Peyer's patch (tissue), 4 donors: Measurements from ENCODE around the gene VSIG10. TPM values are rescaled to one million over a fixed set of nuclear protein-coding genes. Genes with fewer than 3 reads are reported as not detected.

Experiments used
- DNase-seq, 3 donors: peaks; one replicate each; pipeline ENCODE4 v3.0.0-alpha.2; 2017 to 2019
- H3K27ac ChIP-seq, 4 donors: fragments of 200-600 bp; sonication (generic); one replicate each; pipeline ENCODE4 v1.5.1; 2016 to 2019
- H3K27me3 ChIP-seq, 2 donors: fragments of 200-600 bp; sonication (generic); one replicate each; pipeline ENCODE4 v1.5.1; 2019
- H3K36me3 ChIP-seq, 3 donors: fragments of 200-600 bp; sonication (generic); one replicate each; pipeline ENCODE4 v1.5.1; 2016 to 2019
- H3K4me1 ChIP-seq, 4 donors: fragments of 200-600 bp; sonication (generic); one replicate each; pipeline ENCODE4 v1.5.1; 2016 to 2019
- H3K4me3 ChIP-seq, 4 donors: fragments of 200-600 bp; sonication (generic); 1 replicate in 3 of 4; 2 replicates in 1 of 4; pipeline ENCODE4 v1.5.1; 2016 to 2019; ENCODE audit warnings: mild to moderate bottlenecking in 1 of 4
- H3K9me3 ChIP-seq, 4 donors: fragments of 200-600 bp; sonication (generic); one replicate each; pipeline ENCODE4 v1.5.1; 2016 to 2019; ENCODE audit warnings: mild to moderate bottlenecking in 1 of 4
- CTCF ChIP-seq, 6 experiments: fragments of 450-650 bp in 4 of 6; fragments of 200-600 bp in 2 of 6; sonication (generic) in 1 of 6; IDR thresholded peaks; one replicate each; pipeline ENCODE4 v1.5.1; 2017 to 2019; ENCODE audit warnings: antibody characterized with exemption in 6 of 6, mild to moderate bottlenecking in 3 of 6, moderate library complexity in 1 of 6
- POLR2A ChIP-seq, 2 donors: fragments of 450-650 bp; IDR thresholded peaks; one replicate each; pipeline ENCODE4 v1.5.1; 2017; ENCODE audit warnings: antibody characterized with exemption in 2 of 2, mild to moderate bottlenecking in 2 of 2, moderate library complexity in 2 of 2
- small RNA-seq, 2 donors: library from RNA; depleted of rRNA; stranded (forward); fragments of <200 nt; gene quantifications; one replicate each; pipeline ENCODE3, GENCODE V24; 2016
- total RNA-seq, 4 donors: library from RNA; depleted of rRNA; stranded (reverse); fragments of >200 nt; gene quantifications; one replicate each; pipeline ENCODE4 v1.1.0, GENCODE V29; 2016

Gene VSIG10
- total RNA-seq, 4 donors from 2014 or later = 72.6 to 342 (median 208) TPM

- Histone ChIP-seq H3K9me3 (no peaks in the 10 kb centered on the region), H3K4me3 (peak within 1 kb of the TSS; percentile 80 to 90 (median 85)), H3K27me3 (no peaks in the 10 kb centered on the region), H3K27ac (peak within 1 kb of the TSS; percentile 41 to 75 (median 59)), H3K36me3 (peaks cover 0 to 23% (median 0%) of the 10 kb centered on the region in 3 donors), H3K4me1 (peaks cover 0 to 10% (median 6%) of the 10 kb centered on the region in 4 donors)
- TF ChIP-seq CTCF (IDR thresholded peaks at IDR 0.05) = no peak
- no peak for TF ChIP-seq POLR2A (IDR thresholded peaks at IDR 0.05)
- DNase-seq = peak; percentile 99
Observed at GRCh38 chr12:118016424-118017264, 87.2 kb downstream of the VSIG10 start, which contains the start of gene RFC5. RFC5 (plus strand) TSS chr12:118016703; CDS start chr12:118016828, 125 bp downstream.

GRCh38 chr12:118015944-118016343 is 87.9 kb downstream of the VSIG10 start:
- DNase-seq = no peak
- Histone ChIP-seq H3K27ac (no peak overlapping the region), H3K4me3 (peak overlapping the region in 3 of 4 donors; percentile 80 to 87 (median 83)), H3K36me3 (peaks cover 0 to 18% (median 0%) of the 10 kb centered on the region in 3 donors), H3K27me3 (no peaks in the 10 kb centered on the region), H3K9me3 (no peaks in the 10 kb centered on the region), H3K4me1 (peaks cover 0 to 10% (median 6%) of the 10 kb centered on the region in 4 donors)
- TF ChIP-seq POLR2A (IDR thresholded peaks at IDR 0.05) = no peak
- no peak for TF ChIP-seq CTCF (IDR thresholded peaks at IDR 0.05)

GRCh38 chr12:118015306-118015705 is 88.5 kb downstream of the VSIG10 start:
- Histone ChIP-seq H3K4me3 (no peak overlapping the region), H3K9me3 (no peaks in the 10 kb centered on the region), H3K27ac (no peak overlapping the region), H3K4me1 (peaks cover 0 to 10% (median 6%) of the 10 kb centered on the region in 4 donors), H3K27me3 (no peaks in the 10 kb centered on the region), H3K36me3 (peaks cover 0 to 11% (median 0%) of the 10 kb centered on the region in 3 donors)
- DNase-seq = no peak
- no peak for TF ChIP-seq POLR2A (IDR thresholded peaks at IDR 0.05)
- TF ChIP-seq CTCF (IDR thresholded peaks at IDR 0.05) = no peak

Small RNAs within 50 kb of the gene (small RNA-seq; reads per million reads assigned to genes)
- gene AC131159.1 = 0 reads per million in 2 donors

Other genes with a start within 250 kb of the VSIG10 start
- gene KSR2, start 135.0 kb downstream of the VSIG10 start, total RNA-seq = under 1 TPM in 3 of 4 donors, not detected in 1; 0.27 to 0.53 (median 0.28) TPM
- 10 to 100 TPM in 2 of 4 donors, 1 to 10 TPM in 2; 8.3 to 18.2 (median 10.6) TPM for gene RFC5, start 87.3 kb downstream of the VSIG10 start, total RNA-seq
- gene WSB2, start 42.8 kb downstream of the VSIG10 start, total RNA-seq = 100 to 1,000 TPM in 3 of 4 donors, 10 to 100 TPM in 1; 76.7 to 146 (median 110) TPM
- 1,000 to 10,000 TPM in 1 of 4 donors, 100 to 1,000 TPM in 3; 465 to 1,340 (median 591) TPM for gene PEBP1, start 32.1 kb upstream of the VSIG10 start, total RNA-seq